Measurements from ENCODE around the gene PLB1.
"Not testable (repeated sequence)": the region's sequence is repeated elsewhere in the genome, so short reads cannot be mapped to it uniquely, and the experiment has no call there.

DNA sequence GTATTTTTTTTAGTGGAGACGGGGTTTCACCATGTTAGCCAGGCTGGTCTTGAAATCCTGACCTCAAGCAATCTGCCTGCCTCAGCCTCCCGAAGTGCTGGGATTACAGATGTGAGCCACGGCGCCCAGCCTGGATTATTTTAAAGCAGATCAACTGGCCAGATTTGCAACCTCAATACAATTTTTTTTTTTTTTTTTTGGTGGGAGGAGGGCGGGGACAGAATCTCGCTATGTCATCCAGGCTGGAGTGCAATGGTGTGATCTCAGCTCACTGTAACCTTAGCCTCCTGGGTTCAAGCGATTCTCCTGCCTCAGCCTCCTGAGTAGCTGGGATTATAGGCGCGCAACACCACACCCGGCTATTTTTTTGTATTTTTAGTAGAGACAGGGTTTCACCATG is 54.5 kb downstream of the PLB1 start:
- TF ChIP-seq, protein P1, sequence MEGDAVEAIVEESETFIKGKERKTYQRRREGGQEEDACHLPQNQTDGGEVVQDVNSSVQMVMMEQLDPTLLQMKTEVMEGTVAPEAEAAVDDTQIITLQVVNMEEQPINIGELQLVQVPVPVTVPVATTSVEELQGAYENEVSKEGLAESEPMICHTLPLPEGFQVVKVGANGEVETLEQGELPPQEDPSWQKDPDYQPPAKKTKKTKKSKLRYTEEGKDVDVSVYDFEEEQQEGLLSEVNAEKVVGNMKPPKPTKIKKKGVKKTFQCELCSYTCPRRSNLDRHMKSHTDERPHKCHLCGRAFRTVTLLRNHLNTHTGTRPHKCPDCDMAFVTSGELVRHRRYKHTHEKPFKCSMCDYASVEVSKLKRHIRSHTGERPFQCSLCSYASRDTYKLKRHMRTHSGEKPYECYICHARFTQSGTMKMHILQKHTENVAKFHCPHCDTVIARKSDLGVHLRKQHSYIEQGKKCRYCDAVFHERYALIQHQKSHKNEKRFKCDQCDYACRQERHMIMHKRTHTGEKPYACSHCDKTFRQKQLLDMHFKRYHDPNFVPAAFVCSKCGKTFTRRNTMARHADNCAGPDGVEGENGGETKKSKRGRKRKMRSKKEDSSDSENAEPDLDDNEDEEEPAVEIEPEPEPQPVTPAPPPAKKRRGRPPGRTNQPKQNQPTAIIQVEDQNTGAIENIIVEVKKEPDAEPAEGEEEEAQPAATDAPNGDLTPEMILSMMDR (conservative IDR thresholded peaks at IDR 0.05; ENCODE audit: low read length), result not testable (repeated sequence)
- TF ChIP-seq EZH2phosphoT487 (IDR thresholded peaks at IDR 0.05; ENCODE audit: borderline replicate concordance), result not testable (repeated sequence)
